ENCODE measurements around the gene COX5B.

Gene COX5B

GRCh38 chr2:97691166-97691565, 45.3 kb downstream of the COX5B start:
- H3K4me1 ChIP-seq (ENCODE audit: control insufficient read depth, insufficient read depth, low read length) = no peaks in the 10 kb centered on the region
- H3K4me3 ChIP-seq (ENCODE audit: low read length) = no peak overlapping the region
- no peaks in the 10 kb centered on the region for H3K36me3 ChIP-seq (ENCODE audit: control insufficient read depth, insufficient read depth, low read length)
- H3K9ac ChIP-seq (ENCODE audit: low read length) = no peak overlapping the region
- H3K27me3 ChIP-seq (ENCODE audit: control insufficient read depth, insufficient read depth, low read length) = no peaks in the 10 kb centered on the region
- no peak overlapping the region for H3K27ac ChIP-seq (ENCODE audit: low read depth, low read length)

DNA sequence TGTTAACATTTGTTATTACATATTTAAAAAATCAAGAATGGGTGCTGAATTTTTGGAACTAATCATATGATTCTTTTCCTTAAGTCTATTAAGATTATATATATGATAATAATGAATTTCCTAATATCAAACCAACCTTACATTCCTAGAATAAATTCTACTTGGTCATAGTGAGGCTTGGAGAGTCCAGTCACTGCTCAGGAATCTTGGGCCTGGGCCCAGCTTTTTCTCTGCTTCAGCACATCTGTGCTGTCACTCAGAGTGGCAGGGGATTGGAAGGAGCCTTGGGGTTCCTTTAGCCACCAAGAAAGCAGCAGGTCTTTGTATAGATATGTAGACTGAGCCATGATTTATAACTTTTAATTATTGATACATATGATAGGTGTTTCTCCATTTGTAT, 47.6 kb downstream of the COX5B start:
- Histone ChIP-seq H3K4me1 (ENCODE audit: control insufficient read depth, insufficient read depth, low read length) (no peaks in the 10 kb centered on the region), H3K27ac (ENCODE audit: low read depth, low read length) (no peak overlapping the region), H3K27me3 (ENCODE audit: control insufficient read depth, insufficient read depth, low read length) (no peaks in the 10 kb centered on the region), H3K4me3 (ENCODE audit: low read length) (no peak overlapping the region), H3K36me3 (ENCODE audit: control insufficient read depth, insufficient read depth, low read length) (no peaks in the 10 kb centered on the region), H3K9ac (ENCODE audit: low read length) (no peak overlapping the region)

- Histone ChIP-seq H3K27me3 (ENCODE audit: control insufficient read depth, insufficient read depth, low read length) (no peaks in the 10 kb centered on the region), H3K27ac (ENCODE audit: low read depth, low read length) (no peak overlapping the region), H3K9ac (ENCODE audit: low read length) (no peak overlapping the region), H3K4me3 (ENCODE audit: low read length) (no peak overlapping the region), H3K4me1 (ENCODE audit: control insufficient read depth, insufficient read depth, low read length) (no peaks in the 10 kb centered on the region), H3K36me3 (ENCODE audit: control insufficient read depth, insufficient read depth, low read length) (no peaks in the 10 kb centered on the region)
Observed at GRCh38 chr2:97695744-97696143, 49.9 kb downstream of the COX5B start.

GRCh38 chr2:97697252-97698235, 51.7 kb downstream of the COX5B start:
- Histone ChIP-seq H3K4me1 (ENCODE audit: control insufficient read depth, insufficient read depth, low read length) (no peaks in the 10 kb centered on the region), H3K4me3 (ENCODE audit: low read length) (no peak overlapping the region), H3K27me3 (ENCODE audit: control insufficient read depth, insufficient read depth, low read length) (no peaks in the 10 kb centered on the region), H3K27ac (ENCODE audit: low read depth, low read length) (no peak overlapping the region), H3K9ac (ENCODE audit: low read length) (no peak overlapping the region), H3K36me3 (ENCODE audit: control insufficient read depth, insufficient read depth, low read length) (no peaks in the 10 kb centered on the region)
